Neural cell (in vitro differentiated cells): ENCODE measurements around the gene MED13.

Source experiments
- CTCF ChIP-seq: fragments of 450-650 bp; IDR thresholded peaks from 2 replicates; pipeline ENCODE4 v1.5.1; 2014; ENCODE audit warnings: antibody characterized with exemption, mild to moderate bottlenecking, moderate library complexity; ENCODE audit not compliant: poor library complexity, severe bottlenecking
- EP300 ChIP-seq: fragments of 450-650 bp; conservative IDR thresholded peaks from 2 replicates; pipeline ENCODE4 v1.6.1; 2014; ENCODE audit warnings: antibody characterized with exemption, mild to moderate bottlenecking, moderate library complexity; ENCODE audit not compliant: poor library complexity, severe bottlenecking
- EZH2 ChIP-seq: fragments of 200-600, 300-800 bp; shearing (Covaris generic), sonication (generic); IDR thresholded peaks from 2 replicates; pipeline ENCODE4 v1.6.1; 2014; ENCODE audit warnings: antibody characterized with exemption, low read length, borderline replicate concordance, mild to moderate bottlenecking; ENCODE audit not compliant: insufficient read depth, poor library complexity, severe bottlenecking
- POLR2AphosphoS5 ChIP-seq: IDR thresholded peaks from 2 replicates; pipeline ENCODE4 v1.6.1; 2012
- REST ChIP-seq: IDR thresholded peaks from 2 replicates; pipeline ENCODE4 v1.6.1; 2012; ENCODE audit warnings: borderline replicate concordance

GRCh38 chr17:62024866-62025265, 40.2 kb downstream of the MED13 start:
- TF ChIP-seq REST = no peak
- TF ChIP-seq CTCF = no peak
- no peak for TF ChIP-seq EP300
- no peak for TF ChIP-seq EZH2
- TF ChIP-seq POLR2AphosphoS5 = no peak
